Measurements from ENCODE around the gene GPR15LG. TPM values are rescaled to one million over a fixed set of nuclear protein-coding genes. Genes with fewer than 3 reads are reported as not detected.
A peak's percentile ranks its signal among the peaks of the same experiment; 100 is the strongest.

Gene GPR15LG
- total RNA-seq, 2 donors from 2014 or later = not detected

GRCh38 chr10:84172467-84173356 is 889 bp upstream of the GPR15LG start:
- H3K27ac ChIP-seq = peak overlapping the region in 2 of 4 donors; percentile 2 to 48
- intact Hi-C loops (cut with DNase I) = no loop called here
- no peaks in the 10 kb centered on the region for H3K36me3 ChIP-seq (replicated peaks in 1 of 2; ENCODE audit: insufficient read depth in 1 of 2, low read depth in 2 of 2)
- DNase-seq (no peak), ATAC-seq (no peak)
- WGBS, 2 donors = 80 to 83% methylated on average over 8 to 9 of the region's 9 CpGs
- H3K9me3 ChIP-seq = no peaks in the 10 kb centered on the region
- no peaks in the 10 kb centered on the region for H3K4me1 ChIP-seq
- TF ChIP-seq POLR2A (IDR thresholded peaks at IDR 0.05) = no peak
- TF ChIP-seq CTCF (IDR thresholded peaks at IDR 0.05) = no peak
- H3K27me3 ChIP-seq = no peaks in the 10 kb centered on the region
- H3K4me3 ChIP-seq = no peak overlapping the region

GRCh38 chr10:84175436-84175835 is 1.8 kb downstream of the GPR15LG start:
- DNase-seq = no peak
- intact Hi-C loops (cut with DNase I) = no loop called here
- no peak overlapping the region for H3K4me3 ChIP-seq
- no peak overlapping the region for H3K27ac ChIP-seq
- H3K9me3 ChIP-seq = no peaks in the 10 kb centered on the region
- no peak for ATAC-seq
- H3K36me3 ChIP-seq (replicated peaks in 1 of 2; ENCODE audit: insufficient read depth in 1 of 2, low read depth in 2 of 2) = no peaks in the 10 kb centered on the region
- no peaks in the 10 kb centered on the region for H3K27me3 ChIP-seq
- no peak for TF ChIP-seq CTCF (IDR thresholded peaks at IDR 0.05)
- no peak for TF ChIP-seq POLR2A (IDR thresholded peaks at IDR 0.05)
- H3K4me1 ChIP-seq = no peaks in the 10 kb centered on the region
- 79 to 82% methylated on average over 6 of the region's 6 CpGs for WGBS, 2 donors

GRCh38 chr10:84176351-84176750 is 2.8 kb downstream of the GPR15LG start:
- Histone ChIP-seq H3K4me1 (no peaks in the 10 kb centered on the region), H3K27ac (no peak overlapping the region), H3K27me3 (no peaks in the 10 kb centered on the region), H3K9me3 (no peaks in the 10 kb centered on the region), H3K4me3 (no peak overlapping the region), H3K36me3 (replicated peaks in 1 of 2; ENCODE audit: insufficient read depth in 1 of 2, low read depth in 2 of 2) (no peaks in the 10 kb centered on the region)
- 56 to 93% methylated on average over 2 to 4 of the region's 4 CpGs for WGBS, 2 donors
- DNase-seq = no peak
- intact Hi-C loops (cut with DNase I) = no loop called here
- no peak for TF ChIP-seq CTCF (IDR thresholded peaks at IDR 0.05)
- TF ChIP-seq POLR2A (IDR thresholded peaks at IDR 0.05) = no peak
- ATAC-seq = no peak

GRCh38 chr10:84176836-84177474 is 3.4 kb downstream of the GPR15LG start:
- TF ChIP-seq POLR2A (IDR thresholded peaks at IDR 0.05) = no peak
- no peak for TF ChIP-seq CTCF (IDR thresholded peaks at IDR 0.05)
- H3K27ac ChIP-seq = no peak overlapping the region

More at GRCh38 chr10:84176836-84177474, 3.4 kb downstream of the GPR15LG start:
- ATAC-seq = no peak
- Histone ChIP-seq H3K27me3 (no peaks in the 10 kb centered on the region), H3K4me1 (no peaks in the 10 kb centered on the region), H3K4me3 (no peak overlapping the region), H3K36me3 (replicated peaks in 1 of 2; ENCODE audit: insufficient read depth in 1 of 2, low read depth in 2 of 2) (no peaks in the 10 kb centered on the region), H3K9me3 (no peaks in the 10 kb centered on the region)
- no peak for DNase-seq
- WGBS, 2 donors = 33 to 89% methylated on average over 1 to 4 of the region's 4 CpGs
- intact Hi-C loops (cut with DNase I) = no loop called here

All from body of pancreas (tissue), 4 donors.